ENCODE results near the gene PCA3. TPM values are rescaled to one million over a fixed set of nuclear protein-coding genes. Genes with fewer than 3 reads are reported as not detected.

The PCA3 gene
- total RNA-seq, 1 experiment from 2014 or later, result not detected

- Histone ChIP-seq H2AFZ (ENCODE audit: low read depth, low read length, poor library complexity, severe bottlenecking) (no peak overlapping the region), H3K9ac (ENCODE audit: low read length) (no peak overlapping the region), H3K36me3 (ENCODE audit: control insufficient read depth in 1 of 2, insufficient read depth in 2 of 2, low read length in 2 of 2) (no peaks in the 10 kb centered on the region), H3K27me3 (ENCODE audit: insufficient read depth, low read length) (0 out of 2 replicates have a peak, but pooled peaks cover 3% of the 10 kb centered on the region), H3K27ac (ENCODE audit: low read depth, low read length) (no peak overlapping the region), H3K9me3 (ENCODE audit: control insufficient read depth in 1 of 2, insufficient read depth in 1 of 2, low read depth in 1 of 2, low read length in 2 of 2) (no peaks in the 10 kb centered on the region), H3K79me2 (ENCODE audit: insufficient read depth, low read length) (no peaks in the 10 kb centered on the region), H4K20me1 (ENCODE audit: insufficient read depth) (no peaks in the 10 kb centered on the region), H3K4me1 (ENCODE audit: control insufficient read depth in 1 of 2, insufficient read depth in 2 of 2, low read length in 2 of 2) (no peaks in the 10 kb centered on the region), H3K4me3 (replicated peaks in 1 of 2; ENCODE audit: low read depth in 1 of 2, low read length in 2 of 2) (no peak overlapping the region), H3K9me2 (ENCODE audit: insufficient read depth) (no peaks in the 10 kb centered on the region), H3K4me2 (ENCODE audit: low read length) (no peak overlapping the region)
- no TSS peak for BruUV-seq (replicated peaks)
- intact Hi-C loops (cut with micrococcal nuclease), result no loop called here
- ChIA-PET POLR2A (no interaction called here), CTCF (no interaction called here), RAD21 (ENCODE audit: low non-redundant PET in 1 of 2, low total read pairs in 2 of 2, uncharacterized antibody in 2 of 2, unreplicated experiment in 2 of 2) (no interaction called here)
- TF ChIP-seq CEBPB (IDR thresholded peaks at IDR 0.05; ENCODE audit: low read depth) (no peak), SP1 (IDR thresholded peaks at IDR 0.05; ENCODE audit: low read depth) (no peak), TCF7L2 (IDR thresholded peaks at IDR 0.05; ENCODE audit: borderline replicate concordance, extremely low read depth, insufficient read depth, insufficient read length) (no peak), FOSL1 (IDR thresholded peaks at IDR 0.05; ENCODE audit: low read depth) (no peak), RAD21 (IDR thresholded peaks at IDR 0.05; ENCODE audit: low read depth) (no peak), YY1 (IDR thresholded peaks at IDR 0.05; ENCODE audit: extremely low read depth, insufficient replicate concordance, low read depth, low read length) (no peak), ZNF274 (IDR thresholded peaks at IDR 0.05; ENCODE audit: low read depth, low read length) (no peak), SRF (IDR thresholded peaks at IDR 0.05; ENCODE audit: low read depth) (no peak), POLR2A (IDR thresholded peaks at IDR 0.05; ENCODE audit: borderline replicate concordance, extremely low read depth, insufficient read depth, insufficient read length) (no peak), POLR2AphosphoS5 (IDR thresholded peaks at IDR 0.05; ENCODE audit: low read depth, low read length) (no peak), EZH2phosphoT487 (IDR thresholded peaks at IDR 0.05; ENCODE audit: borderline replicate concordance) (no peak), CBX3 (IDR thresholded peaks at IDR 0.05; ENCODE audit: low read depth) (no peak), SIN3A (IDR thresholded peaks at IDR 0.05; ENCODE audit: low read depth) (no peak), EGR1 (IDR thresholded peaks at IDR 0.05; ENCODE audit: low read depth) (no peak), ELF1 (IDR thresholded peaks at IDR 0.05; ENCODE audit: borderline replicate concordance, low read depth) (no peak), ZFX (IDR thresholded peaks at IDR 0.05) (no peak)
- TF ChIP-seq, protein P1, sequence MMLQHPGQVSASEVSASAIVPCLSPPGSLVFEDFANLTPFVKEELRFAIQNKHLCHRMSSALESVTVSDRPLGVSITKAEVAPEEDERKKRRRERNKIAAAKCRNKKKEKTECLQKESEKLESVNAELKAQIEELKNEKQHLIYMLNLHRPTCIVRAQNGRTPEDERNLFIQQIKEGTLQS (IDR thresholded peaks at IDR 0.05), result no peak
- TF ChIP-seq, protein P2, sequence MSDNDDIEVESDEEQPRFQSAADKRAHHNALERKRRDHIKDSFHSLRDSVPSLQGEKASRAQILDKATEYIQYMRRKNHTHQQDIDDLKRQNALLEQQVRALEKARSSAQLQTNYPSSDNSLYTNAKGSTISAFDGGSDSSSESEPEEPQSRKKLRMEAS (IDR thresholded peaks at IDR 0.05), result no peak
- TF ChIP-seq, protein P3, sequence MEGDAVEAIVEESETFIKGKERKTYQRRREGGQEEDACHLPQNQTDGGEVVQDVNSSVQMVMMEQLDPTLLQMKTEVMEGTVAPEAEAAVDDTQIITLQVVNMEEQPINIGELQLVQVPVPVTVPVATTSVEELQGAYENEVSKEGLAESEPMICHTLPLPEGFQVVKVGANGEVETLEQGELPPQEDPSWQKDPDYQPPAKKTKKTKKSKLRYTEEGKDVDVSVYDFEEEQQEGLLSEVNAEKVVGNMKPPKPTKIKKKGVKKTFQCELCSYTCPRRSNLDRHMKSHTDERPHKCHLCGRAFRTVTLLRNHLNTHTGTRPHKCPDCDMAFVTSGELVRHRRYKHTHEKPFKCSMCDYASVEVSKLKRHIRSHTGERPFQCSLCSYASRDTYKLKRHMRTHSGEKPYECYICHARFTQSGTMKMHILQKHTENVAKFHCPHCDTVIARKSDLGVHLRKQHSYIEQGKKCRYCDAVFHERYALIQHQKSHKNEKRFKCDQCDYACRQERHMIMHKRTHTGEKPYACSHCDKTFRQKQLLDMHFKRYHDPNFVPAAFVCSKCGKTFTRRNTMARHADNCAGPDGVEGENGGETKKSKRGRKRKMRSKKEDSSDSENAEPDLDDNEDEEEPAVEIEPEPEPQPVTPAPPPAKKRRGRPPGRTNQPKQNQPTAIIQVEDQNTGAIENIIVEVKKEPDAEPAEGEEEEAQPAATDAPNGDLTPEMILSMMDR (IDR thresholded peaks at IDR 0.05 in 2 of 3, conservative IDR thresholded peaks at IDR 0.05 in 1 of 3; ENCODE audit: borderline replicate concordance in 1 of 3, insufficient read depth in 1 of 3, low read depth in 2 of 3, low read length in 2 of 3), result no peak
- no peak for DNase-seq (ENCODE audit: low read depth, low spot score)
- ATAC-seq, result no peak
These were observed 44.0 kb upstream of the PCA3 start for GRCh38 chr9:76720245-76720644.
